ENCODE results near the gene DIP2B. TPM values are rescaled to one million over a fixed set of nuclear protein-coding genes. Genes with fewer than 3 reads are reported as not detected.
"Not testable (repeated sequence)": the region's sequence is repeated elsewhere in the genome, so short reads cannot be mapped to it uniquely, and the experiment has no call there.

DIP2B gene
- total RNA-seq, 6 experiments from 2014 or later = 11.1 to 24.0 (median 14.8) TPM

GRCh38 chr12:50678650-50679365 is 174.0 kb downstream of the DIP2B start:
- H3K4me1 ChIP-seq = no peaks in the 10 kb centered on the region
- WGBS (ENCODE audit: insufficient coverage, low coverage, low lambda C conversion rate, missing lambda C conversion rate) = 95% methylated on average over 1 of the region's 4 CpGs
- no peak overlapping the region for H3K27ac ChIP-seq
- H3K27me3 ChIP-seq = no peaks in the 10 kb centered on the region
- no peak for TF ChIP-seq POLR2A (IDR thresholded peaks at IDR 0.05)
- no peak for TF ChIP-seq CTCF (IDR thresholded peaks at IDR 0.05)
- H3K36me3 ChIP-seq = peaks cover 4 to 55% (median 23%) of the 10 kb centered on the region in 4 donors
- intact Hi-C loops (cut with DNase I) = no loop called here
- DNase-seq (no peak), ATAC-seq (no peak)
- no peaks in the 10 kb centered on the region for H3K9me3 ChIP-seq
- no peak overlapping the region for H3K4me3 ChIP-seq

DNA sequence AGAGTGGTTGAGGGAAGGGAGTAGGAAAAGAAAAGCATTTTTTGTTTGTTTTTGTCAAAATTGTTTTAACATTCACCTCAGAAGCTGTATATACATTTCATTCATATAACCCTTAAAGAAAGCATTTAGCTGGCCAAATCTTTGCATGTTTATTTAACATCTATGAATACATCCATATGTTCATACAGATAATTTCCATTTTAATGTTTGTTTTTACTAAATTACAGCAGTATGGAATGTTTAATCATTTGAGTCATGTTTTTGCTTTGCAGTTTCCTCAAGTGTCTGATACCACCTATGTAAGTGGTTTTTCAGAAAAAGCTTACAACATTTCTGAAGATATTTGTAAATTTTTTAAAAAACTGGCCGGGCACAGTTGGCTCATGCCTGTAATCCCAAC is 174.8 kb downstream of the DIP2B start:
- no peaks in the 10 kb centered on the region for H3K9me3 ChIP-seq
- intact Hi-C loops (cut with DNase I) = no loop called here
- no peaks in the 10 kb centered on the region for H3K4me1 ChIP-seq
- TF ChIP-seq CTCF (IDR thresholded peaks at IDR 0.05) (no peak), POLR2A (IDR thresholded peaks at IDR 0.05) (no peak)
- no peak overlapping the region for H3K4me3 ChIP-seq
- H3K36me3 ChIP-seq = peaks cover 4 to 49% (median 18%) of the 10 kb centered on the region in 4 donors
- WGBS (ENCODE audit: insufficient coverage, low coverage, low lambda C conversion rate, missing lambda C conversion rate) = 100% methylated on average over 1 of the region's 1 CpG
- ATAC-seq = no peak
- H3K27ac ChIP-seq = no peak overlapping the region
- no peak for DNase-seq
- no peaks in the 10 kb centered on the region for H3K27me3 ChIP-seq

DNA sequence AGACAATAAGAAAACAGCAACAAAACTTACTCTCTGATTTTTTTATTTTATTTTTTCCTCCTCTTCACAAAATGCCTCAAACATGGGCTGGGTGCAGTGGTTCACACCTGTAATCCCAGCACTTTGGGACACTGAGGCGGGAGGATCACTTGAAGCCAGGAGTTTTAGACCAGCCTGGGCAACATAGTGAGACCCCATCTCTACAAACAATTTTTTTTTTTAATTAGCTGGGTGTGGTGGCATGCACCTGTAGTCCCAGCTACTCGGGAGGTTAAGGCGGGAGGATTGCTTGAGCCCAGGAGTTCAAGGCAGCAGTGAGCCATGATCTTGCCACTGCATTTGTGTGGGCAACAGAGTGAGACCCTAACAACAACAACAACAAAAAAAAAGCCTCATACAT is 176.3 kb downstream of the DIP2B start:
- intact Hi-C loops (cut with DNase I) = not testable (repeated sequence)
- WGBS (ENCODE audit: insufficient coverage, low coverage, low lambda C conversion rate, missing lambda C conversion rate) = 100% methylated on average over 2 of the region's 3 CpGs

DNA sequence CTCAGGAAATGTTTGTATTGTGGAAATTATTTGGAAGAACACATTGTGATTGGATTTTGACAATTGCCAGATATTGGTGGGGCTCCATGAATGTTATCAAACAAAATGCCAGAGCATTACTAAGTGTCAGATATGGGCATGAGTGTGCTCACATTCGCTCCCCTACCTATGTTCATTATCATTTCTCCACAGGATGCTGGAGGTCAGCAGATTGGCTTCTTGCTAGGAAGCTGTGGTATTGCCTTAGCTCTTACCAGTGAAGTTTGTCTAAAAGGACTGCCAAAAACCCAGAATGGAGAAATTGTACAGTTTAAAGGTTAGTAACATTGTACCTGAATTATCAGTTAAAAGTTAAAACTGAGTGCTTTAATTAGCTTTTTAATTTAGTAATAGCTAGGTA is 180.9 kb downstream of the DIP2B start:
- 50% methylated on average over 1 of the region's 1 CpG for WGBS (ENCODE audit: insufficient coverage, low coverage, low lambda C conversion rate, missing lambda C conversion rate)
- no peak for ATAC-seq

More for the DNA sequence above, 176.3 kb downstream of the DIP2B start:
- H3K4me3 ChIP-seq, H3K4me1 ChIP-seq, ATAC-seq, DNase-seq, H3K9me3 ChIP-seq, H3K27ac ChIP-seq, H3K27me3 ChIP-seq: not testable (repeated sequence)
- H3K36me3 ChIP-seq = peaks cover 3 to 37% (median 10%) of the 10 kb centered on the region in 4 donors

More for the DNA sequence above, 180.9 kb downstream of the DIP2B start:
- TF ChIP-seq CTCF (IDR thresholded peaks at IDR 0.05) (no peak), POLR2A (IDR thresholded peaks at IDR 0.05) (no peak)
- H3K4me1 ChIP-seq = no peaks in the 10 kb centered on the region
- no peak overlapping the region for H3K27ac ChIP-seq
- no peaks in the 10 kb centered on the region for H3K9me3 ChIP-seq
- H3K27me3 ChIP-seq = no peaks in the 10 kb centered on the region
- DNase-seq = no peak
- H3K4me3 ChIP-seq = no peak overlapping the region
- peaks cover 0 to 41% (median 20%) of the 10 kb centered on the region in 4 donors for H3K36me3 ChIP-seq
- intact Hi-C loops (cut with DNase I) = no loop called here
